Fibroblast of gingiva (primary cell): ENCODE results near the gene PLXNA3.

ENCODE experiments used
- DNase-seq: peaks from one replicate; pipeline ENCODE4 v3.0.0-alpha.2; 2011; ENCODE audit warnings: low read depth

PLXNA3 gene

DNA sequence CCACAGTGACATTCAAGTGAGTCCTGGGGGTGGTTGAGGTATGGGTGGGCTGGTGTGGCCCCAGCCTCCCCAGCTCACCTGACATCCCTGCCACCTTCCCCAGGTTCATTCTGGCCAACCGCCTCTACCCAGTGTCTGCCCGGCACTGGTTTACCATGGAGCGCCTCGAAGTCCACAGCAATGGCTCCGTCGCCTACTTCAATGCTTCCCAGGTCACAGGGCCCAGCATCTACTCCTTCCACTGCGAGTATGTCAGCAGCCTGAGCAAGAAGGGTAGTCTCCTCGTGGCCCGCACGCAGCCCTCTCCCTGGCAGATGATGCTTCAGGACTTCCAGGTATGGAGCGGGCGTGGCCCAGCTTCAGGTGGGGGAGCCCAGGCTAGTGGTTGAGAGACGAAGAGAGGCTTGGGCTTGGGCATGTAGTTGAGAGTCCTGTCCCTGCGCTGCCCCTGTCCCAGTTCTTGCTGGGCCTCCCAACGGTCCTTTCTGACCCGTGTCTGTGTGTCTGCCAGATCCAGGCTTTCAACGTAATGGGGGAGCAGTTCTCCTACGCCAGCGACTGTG is 22.8 kb upstream of the PLXNA3 start:
- DNase-seq = no peak

DNA sequence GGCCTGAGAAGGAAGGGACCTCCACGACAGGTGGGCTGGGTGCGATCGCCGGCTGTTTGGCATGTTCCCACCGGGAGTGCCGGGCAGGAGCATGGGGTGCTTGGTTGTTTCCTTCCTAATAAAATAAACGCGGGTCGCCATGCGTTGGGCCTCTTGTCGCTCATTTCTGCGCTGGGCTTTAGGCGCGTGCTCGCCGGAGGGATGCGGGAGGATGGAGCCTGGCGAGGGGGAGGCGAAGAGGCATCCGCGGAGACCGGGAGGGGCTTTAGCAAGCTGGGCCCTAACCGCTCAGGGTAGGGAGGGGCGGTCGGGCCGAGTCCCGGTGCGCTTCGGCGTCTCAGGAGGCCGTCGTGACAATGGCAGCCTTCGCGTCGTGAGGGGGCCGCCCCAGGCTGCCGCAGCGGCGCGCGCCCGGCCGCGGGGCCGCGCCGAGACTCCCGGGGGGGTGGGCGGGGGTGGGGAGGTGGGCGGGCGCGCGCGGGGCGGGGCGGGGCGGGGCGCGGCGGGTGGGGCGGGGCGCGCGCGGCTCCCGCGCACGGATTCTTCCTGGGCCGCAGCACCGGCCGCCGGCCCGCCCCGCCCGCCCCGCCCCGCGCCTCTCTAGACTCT is 21.6 kb upstream of the PLXNA3 start:
- DNase-seq = no peak

DNA sequence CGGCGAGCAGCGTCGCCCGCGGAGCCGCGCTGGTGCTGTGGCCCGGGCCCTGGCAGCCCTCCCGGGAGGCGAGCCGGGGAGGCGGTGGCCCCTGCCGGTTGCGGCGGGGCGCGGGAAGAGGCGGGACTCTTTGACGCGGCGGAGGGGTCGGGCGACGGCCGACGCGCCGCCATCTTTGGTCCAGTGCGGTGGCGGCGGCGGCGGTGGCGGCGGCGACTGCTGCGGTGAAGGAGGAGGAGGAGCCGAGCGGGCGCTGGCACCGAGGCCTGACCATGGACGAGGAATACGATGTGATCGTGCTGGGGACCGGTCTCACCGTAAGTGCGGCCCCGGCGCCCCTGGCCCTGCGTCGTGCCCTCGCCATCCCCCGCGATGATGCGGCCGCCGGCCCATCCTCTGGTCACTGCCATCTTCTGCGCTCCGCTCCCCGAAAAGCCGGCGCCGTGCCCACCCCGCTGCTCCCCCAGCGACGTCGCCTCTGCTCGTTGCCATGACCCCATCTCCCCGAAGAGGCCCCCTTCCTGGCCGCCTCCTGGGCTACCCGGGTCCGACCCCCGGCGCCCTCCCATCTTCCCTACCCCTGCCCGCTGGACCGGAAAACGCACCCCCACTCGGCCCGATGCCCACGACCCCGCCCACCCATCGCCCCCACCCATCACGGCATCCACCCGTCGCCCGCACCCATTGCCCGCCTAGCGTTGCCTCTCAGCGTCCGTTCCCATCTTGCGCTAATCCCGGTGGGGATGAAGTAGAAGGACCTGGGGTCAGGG is 20.9 kb upstream of the PLXNA3 start, which contains the start of gene GDI1:
Gene GDI1, plus strand, starts transcription at position 172 of the 770 bp plus-strand sequence. Its CDS starts 101 bp downstream, at position 273.
- peak; percentile 66 for DNase-seq

DNA sequence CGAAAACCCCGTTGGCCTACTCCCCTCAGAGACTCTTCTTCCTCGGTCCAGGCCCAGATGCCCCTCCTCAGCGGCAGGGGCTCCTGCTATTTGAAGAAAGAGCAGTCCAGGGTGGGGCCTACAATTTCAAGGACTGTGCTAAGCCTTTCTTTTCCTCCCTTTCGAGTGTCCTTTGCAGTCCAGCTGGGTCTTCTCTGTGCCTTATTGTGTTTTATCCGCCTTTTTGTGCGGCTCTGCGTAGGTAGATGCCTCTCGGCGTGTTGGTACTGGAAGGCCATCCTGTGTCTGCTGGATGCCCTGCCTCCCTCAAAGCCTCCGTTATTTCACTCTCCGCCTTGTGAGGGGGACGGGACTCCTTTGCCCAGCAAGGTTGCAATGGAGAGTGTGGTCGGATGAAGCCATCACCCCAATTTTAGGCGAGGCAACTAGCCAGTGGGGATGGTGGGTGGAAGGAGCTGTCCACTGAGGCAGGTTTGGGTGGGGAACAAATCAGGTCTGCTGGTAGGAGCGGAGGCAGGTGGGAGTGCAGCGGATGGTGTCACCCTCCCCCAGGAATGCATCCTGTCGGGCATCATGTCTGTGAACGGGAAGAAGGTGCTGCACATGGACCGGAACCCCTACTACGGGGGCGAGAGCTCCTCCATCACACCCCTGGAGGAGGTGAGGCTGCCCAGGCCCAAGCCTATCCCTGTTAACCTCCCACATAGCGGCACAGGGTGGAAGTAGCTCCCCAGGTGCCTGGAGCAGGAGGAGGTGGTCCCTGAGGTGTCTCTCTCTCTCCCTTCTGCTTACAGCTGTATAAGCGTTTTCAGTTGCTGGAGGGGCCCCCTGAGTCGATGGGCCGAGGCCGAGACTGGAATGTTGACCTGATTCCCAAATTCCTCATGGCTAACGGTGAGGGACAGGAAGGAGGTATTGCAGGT is 19.8 kb upstream of the PLXNA3 start:
- DNase-seq = no peak

DNA sequence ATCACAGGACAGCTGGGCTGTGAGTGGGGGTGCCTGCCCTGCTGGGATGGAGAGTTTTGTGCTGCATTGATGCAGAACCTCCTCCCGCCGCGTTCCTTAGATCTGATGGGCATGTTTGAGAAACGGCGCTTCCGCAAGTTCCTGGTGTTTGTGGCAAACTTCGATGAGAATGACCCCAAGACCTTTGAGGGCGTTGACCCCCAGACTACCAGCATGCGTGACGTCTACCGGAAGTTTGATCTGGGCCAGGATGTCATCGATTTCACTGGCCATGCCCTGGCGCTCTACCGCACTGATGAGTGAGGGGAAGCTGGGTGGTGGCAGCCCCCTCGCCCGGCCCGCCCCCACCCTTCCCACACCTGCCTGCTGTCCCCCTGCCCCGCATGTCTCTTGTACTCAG is 18.2 kb upstream of the PLXNA3 start:
- DNase-seq = no peak

DNA sequence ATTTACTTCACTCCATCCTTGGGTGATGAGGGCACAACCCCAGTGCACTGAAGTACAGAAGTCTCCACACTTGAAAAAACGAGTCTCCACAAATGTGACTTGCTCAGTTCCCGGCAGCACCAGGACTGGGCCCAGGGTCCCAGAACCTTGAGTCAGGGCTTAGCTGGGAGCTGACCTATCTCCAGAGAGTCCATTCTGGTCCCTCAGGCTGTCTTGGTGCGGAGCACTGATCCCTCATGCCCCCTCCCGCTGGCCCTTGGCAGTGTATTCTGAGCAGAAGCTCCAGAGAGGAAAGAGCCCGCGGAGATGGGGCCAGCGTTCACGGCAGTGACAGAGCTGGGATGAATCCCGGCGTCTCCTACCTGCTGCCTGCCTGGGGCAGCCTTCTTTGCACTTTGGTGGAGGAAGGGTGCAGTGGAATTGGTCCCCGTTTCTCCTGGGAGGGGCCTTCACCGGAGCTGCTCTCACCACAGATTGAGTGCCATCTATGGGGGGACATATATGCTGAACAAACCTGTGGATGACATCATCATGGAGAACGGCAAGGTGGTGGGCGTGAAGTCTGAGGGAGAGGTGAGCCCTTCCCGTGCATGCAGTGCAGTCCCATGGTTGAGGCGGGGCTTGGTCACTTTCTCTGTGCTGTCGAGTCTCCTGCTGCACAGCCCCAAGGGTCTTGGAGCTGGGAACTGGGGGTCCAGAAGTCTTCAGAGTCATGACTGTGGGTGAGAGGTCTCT is 17.3 kb upstream of the PLXNA3 start:
- no peak for DNase-seq

DNA sequence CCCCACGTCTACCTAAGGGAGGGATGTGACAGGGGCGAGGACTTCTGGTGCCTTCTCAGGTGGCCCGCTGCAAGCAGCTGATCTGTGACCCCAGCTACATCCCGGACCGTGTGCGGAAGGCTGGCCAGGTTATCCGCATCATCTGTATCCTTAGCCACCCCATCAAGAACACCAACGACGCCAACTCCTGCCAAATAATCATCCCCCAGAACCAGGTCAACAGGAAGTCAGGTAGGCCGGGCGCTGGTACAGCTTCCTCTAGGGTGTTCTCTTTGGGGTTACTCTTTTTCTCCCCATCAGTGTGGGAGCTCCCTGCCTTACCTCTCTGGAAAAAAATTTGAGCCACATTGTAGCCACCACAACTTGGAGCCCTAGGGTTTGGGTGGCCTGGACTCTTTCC is 16.5 kb upstream of the PLXNA3 start:
- no peak for DNase-seq

DNA sequence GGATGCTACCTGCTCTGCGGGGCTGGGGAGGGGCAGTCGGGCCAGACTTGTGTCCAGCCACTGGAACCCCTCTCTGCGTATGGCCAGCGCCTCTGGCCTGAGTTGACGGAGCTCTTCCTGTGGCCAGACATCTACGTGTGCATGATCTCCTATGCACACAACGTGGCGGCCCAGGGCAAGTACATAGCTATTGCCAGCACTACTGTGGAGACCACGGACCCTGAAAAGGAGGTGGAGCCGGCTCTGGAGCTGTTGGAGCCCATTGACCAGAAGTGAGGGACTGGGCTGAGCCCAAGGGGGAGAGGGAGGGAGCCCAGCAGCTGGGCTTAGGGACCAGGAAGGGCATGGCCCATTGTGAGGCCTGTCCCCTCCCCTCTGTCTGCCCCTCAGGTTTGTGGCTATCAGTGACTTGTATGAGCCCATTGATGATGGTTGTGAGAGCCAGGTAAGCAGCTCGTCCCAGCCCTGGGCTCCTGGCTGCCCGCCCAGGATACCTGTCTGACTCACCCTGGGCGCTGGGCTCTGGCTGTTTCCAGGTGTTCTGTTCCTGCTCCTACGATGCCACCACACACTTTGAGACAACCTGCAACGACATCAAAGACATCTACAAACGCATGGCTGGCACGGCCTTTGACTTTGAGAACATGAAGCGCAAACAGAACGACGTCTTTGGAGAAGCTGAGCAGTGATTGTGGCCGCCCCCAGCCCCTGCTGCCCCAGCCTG is 15.9 kb upstream of the PLXNA3 start:
- DNase-seq = no peak

DNA sequence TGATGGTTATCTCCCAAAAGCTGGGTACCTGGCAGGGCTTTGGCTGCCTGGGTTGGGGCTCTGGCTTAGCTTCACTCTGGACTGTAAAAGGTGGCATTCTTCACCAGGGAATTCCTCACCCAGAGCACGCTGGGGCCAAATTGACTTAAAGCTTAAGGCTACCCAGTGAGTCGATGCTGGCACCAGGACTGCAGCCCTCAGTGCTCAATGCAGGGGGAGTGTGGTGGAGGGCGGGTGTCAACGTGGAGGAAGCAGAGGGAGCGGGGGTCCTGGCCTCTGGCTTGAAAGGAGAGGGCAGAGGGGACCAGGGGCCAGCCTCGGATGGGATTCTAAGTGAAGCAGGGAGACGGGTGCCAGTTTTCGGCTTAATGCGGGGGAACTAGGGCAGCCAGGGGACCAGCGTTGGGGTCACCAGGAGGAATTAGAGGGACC is 14.6 kb upstream of the PLXNA3 start:
- DNase-seq = no peak

DNA sequence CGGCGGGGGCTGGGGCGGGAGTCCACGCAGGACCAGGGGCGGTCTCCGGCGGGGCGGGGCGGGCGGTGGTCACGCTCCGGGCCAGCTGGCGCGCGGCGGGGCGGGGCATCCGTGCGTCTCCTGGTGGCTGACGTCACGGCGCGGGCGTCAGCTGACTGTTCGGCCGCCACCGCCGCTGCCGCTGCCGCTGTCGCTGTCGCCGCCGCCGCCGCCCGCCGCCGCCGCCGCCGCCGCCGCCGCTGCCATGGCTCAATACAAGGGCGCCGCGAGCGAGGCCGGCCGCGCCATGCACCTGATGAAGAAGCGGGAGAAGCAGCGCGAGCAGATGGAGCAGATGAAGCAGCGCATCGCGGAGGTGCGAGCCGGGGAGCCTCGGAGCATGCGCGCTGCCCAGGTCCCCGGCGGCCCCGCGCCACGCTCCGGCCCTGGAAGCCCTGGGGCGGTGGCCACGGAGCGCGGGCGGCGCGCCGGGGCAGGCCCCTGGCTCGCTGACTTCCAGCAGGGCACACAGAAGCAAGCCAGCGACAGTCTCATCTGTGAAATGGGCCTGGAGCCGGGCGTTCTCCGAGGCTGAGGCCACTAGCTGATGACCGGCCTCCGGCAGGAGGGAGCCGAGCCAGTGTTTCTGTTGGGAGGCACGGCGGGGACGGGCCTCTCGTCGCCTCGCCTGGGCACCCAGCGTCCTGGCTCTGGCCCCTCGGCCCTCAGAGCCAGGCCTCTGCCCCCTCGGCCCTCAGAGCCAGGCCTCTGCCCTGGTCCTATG is 13.9 kb upstream of the PLXNA3 start, which contains the start of gene FAM50A:
Gene FAM50A, plus strand, starts transcription at position 150 of the 763 bp plus-strand sequence. Its CDS starts 95 bp downstream, at position 245.
- peak; percentile 56 for DNase-seq

DNA sequence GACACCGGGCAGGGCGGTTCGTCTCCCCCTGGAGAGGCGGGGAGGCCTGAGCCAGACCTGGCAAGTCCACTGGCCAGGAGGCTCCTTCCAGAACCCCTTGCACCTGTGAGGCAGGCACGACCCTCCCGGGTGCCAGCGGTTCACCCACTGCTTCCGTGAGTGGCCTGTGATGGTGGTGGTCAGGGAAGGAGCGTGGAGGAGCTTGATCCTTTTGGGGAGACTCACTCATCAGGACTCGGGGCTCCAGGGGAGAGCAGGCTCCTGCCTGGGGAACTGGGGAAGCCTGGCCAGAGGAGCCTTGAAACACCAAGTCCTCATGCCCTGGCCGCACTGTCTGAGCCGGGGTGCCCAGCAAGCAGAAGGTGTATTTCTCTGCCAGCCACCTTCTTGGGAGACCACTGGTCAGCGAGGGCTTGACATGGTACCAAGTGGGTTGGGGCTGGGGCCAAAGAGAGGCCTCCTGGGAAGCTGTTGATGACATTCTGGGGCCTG is 13.3 kb upstream of the PLXNA3 start:
- DNase-seq = no peak

DNA sequence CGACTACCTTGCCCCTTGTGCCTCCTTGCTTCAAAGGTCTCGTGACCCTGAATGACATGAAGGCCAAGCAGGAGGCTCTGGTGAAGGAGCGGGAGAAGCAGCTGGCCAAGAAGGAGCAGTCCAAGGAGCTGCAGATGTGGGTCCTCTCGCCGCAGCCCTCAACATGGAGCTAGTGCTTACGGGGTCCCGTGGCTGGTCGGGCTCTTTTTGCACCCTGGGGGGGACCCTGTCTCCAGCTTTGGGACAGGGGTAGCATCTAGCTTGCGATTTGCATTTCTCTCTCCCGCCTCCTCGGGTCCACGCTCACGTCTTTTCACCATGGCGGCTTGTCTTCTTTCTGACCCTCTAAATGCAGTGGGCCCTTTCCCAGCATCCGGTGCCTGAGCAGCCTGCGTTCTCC is 12.3 kb upstream of the PLXNA3 start:
- no peak for DNase-seq

DNA sequence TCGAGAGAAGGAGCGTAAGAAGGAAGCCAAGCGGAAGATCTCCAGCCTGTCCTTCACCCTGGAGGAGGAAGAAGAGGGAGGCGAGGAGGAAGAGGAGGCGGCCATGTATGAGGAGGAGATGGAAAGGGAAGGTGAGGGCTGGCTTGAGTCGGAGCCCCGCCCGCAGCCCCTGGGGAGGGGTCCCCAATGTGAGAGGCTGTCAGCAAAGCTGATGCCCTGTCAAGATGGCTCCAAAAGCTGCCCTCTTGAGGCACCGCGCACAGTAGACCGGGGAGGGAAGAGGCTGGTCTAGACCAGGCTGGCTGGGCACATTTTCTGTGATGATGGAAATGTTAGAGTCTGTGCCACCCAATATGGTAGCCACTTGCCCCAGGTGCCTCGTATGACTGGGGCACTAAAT is 11.7 kb upstream of the PLXNA3 start:
- DNase-seq = no peak

DNA sequence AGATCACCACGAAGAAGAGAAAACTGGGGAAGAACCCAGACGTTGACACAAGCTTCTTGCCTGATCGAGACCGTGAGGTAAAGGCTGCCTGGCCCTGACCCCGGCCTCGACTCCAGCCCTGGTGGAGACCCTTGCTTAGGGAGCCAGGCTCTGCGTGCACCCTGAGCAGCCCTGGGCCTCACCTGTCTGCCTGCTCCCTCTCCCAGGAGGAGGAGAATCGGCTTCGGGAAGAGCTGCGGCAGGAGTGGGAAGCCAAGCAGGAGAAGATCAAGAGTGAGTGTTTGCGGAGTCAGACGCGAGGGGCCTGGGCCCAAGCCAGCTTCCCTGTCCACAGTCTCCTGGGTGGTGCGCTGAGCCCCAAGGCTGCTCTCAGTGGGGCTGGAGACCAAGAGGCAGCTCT is 9.6 kb upstream of the PLXNA3 start:
- DNase-seq = no peak

DNA sequence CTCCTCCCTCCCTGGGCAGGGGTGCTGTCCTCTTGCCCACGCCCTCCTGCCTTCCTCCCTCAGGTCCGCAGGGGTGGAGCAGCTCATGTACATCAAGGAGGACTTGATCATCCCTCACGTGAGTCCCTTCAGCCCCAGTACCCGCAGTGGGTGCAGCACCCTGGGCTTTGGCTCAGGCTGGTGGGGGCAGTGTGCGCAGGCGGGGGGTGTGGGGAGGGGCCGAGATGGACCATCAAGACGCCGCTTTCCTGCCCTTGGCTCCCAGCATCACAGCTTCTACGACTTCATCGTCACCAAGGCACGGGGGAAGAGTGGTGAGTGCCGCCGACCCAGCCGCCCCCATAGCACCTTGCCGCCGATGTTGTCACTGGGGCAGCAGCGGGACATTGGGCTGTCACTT is 8.5 kb upstream of the PLXNA3 start:
- DNase-seq = no peak

DNA sequence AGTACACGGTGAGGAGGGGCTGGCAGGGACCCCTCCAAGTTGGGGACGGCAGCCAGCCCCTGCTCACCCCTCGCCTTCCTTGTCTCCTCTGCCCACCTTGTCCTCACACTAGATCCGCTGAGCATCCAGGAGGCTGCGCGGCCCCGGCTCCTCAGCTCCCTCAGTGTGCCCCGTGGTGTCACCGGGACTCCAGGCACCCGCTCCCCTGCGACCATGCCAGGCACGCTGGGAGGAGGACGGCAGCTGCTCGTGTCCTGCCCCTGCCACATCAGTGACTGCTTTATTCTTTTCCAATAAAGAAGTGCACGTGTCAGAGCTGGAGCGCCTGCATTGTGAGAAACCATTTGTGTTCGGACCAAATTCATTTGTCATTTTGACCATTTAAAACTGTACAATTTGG is 7.8 kb upstream of the PLXNA3 start:
- no peak for DNase-seq

DNA sequence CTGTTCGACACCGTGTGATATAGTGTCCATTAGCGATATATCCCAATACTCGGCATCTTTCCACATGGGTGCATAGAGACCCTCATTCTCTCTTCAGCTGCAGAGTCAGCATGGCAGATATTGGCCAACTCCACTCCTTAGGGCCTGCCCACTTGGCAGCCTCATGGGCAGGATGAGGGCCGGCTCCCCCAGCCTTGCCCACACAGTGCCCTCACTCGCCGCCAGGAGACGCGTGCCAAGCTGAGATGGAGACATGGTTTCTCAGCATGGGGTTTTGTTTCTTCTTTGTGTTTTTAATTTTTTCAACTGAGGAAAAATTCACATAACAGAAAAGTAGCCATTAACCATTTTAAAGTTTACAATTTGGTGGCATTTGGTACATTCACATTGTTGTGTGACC is 5.3 kb upstream of the PLXNA3 start:
- no peak for DNase-seq

DNA sequence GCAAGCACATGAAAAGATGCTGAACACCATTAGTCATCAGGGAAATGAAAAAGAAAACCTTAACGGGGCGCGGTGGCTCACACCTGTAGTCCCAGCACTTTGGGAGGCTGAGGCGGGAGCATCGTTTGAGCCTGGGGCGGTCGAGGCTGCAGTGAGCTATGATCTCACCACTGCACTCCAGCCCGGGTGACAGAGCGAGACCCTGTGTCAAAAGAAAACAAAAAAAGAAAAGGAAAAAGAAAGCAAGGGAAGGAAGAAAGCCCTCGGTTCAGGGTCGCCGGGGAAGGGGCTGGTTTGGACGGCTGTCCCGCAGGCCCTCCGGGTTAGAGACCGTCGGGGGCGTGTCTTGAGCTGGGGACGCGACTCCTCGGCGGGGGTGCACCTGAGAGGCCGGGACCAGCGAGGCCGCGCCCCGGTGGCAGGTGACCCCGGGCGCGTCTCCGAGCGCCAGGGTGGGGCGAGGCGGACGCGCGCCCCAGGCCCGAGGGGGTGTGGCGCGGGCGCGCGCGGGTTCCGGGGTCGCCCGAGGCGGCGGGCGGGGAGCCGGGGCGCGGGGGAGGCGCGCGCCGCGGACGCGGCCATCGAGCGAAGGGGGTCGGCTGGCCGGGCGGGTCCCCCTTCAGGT is 478 bp upstream of the PLXNA3 start:
- DNase-seq = peak; percentile 10
